ENCODE measurements around the gene SCARB1. TPM values are rescaled to one million over a fixed set of nuclear protein-coding genes. Genes with fewer than 3 reads are reported as not detected.
A peak's percentile ranks its signal among the peaks of the same experiment; 100 is the strongest.

SCARB1 gene
- total RNA-seq, 1 donor from 2014 or later = 44.5 TPM

DNA sequence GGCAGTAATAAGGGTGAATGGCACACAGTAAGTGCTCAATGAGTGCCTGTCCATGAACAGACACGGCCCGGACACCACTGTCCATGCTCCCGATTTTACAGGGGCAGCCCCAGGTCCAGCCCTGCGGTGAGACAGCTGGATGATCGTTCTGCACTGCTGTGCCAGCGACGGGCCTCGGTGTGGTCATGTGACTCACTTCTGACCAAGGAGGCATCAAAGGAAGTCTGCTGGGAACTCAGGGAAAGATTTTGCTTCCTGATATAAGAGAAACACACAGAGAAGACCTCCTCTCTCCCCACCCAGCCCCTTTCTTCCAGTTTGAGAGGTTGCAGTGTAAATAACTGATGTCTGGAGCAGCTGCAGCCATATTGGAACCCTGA, 126.6 kb downstream of the SCARB1 start:
- peak overlapping the region; percentile 20 for H3K4me2 ChIP-seq (ENCODE audit: low read length)
- DNase-seq (ENCODE audit: low read depth) (peak; percentile 72), FAIRE-seq (no peak)
- no peaks in the 10 kb centered on the region for H3K27me3 ChIP-seq (ENCODE audit: insufficient read depth, low read length)
- peaks cover 26% of the 10 kb centered on the region for H3K4me1 Mint-ChIP-seq (ENCODE audit: low read depth, unreplicated experiment)
- no peaks in the 10 kb centered on the region for H3K27me3 Mint-ChIP-seq (ENCODE audit: low read depth, unreplicated experiment)
- H4K20me1 ChIP-seq (ENCODE audit: insufficient read depth, low read length) = no peaks in the 10 kb centered on the region
- H3K27ac Mint-ChIP-seq (ENCODE audit: unreplicated experiment) = peak overlapping the region; percentile 1
- no peak overlapping the region for H3K4me3 ChIP-seq (ENCODE audit: insufficient read depth, low read depth, low read length)
- peak overlapping the region; percentile 26 for H3K27ac ChIP-seq (ENCODE audit: low read depth, low read length)
- TF ChIP-seq, protein P1, sequence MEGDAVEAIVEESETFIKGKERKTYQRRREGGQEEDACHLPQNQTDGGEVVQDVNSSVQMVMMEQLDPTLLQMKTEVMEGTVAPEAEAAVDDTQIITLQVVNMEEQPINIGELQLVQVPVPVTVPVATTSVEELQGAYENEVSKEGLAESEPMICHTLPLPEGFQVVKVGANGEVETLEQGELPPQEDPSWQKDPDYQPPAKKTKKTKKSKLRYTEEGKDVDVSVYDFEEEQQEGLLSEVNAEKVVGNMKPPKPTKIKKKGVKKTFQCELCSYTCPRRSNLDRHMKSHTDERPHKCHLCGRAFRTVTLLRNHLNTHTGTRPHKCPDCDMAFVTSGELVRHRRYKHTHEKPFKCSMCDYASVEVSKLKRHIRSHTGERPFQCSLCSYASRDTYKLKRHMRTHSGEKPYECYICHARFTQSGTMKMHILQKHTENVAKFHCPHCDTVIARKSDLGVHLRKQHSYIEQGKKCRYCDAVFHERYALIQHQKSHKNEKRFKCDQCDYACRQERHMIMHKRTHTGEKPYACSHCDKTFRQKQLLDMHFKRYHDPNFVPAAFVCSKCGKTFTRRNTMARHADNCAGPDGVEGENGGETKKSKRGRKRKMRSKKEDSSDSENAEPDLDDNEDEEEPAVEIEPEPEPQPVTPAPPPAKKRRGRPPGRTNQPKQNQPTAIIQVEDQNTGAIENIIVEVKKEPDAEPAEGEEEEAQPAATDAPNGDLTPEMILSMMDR (IDR thresholded peaks at IDR 0.05; ENCODE audit: insufficient read depth, low read depth, low read length) = no peak
- TF ChIP-seq EZH2 (IDR thresholded peaks at IDR 0.05; ENCODE audit: insufficient read depth, low read length) = no peak
- H3K79me2 ChIP-seq (ENCODE audit: insufficient read depth, low read length) = no peaks in the 10 kb centered on the region
- H3K4me1 ChIP-seq (ENCODE audit: insufficient read depth, low read length) = peaks cover 53% of the 10 kb centered on the region
- peak overlapping the region; percentile 7 for H3K9ac ChIP-seq (ENCODE audit: low read length)
- H2AFZ ChIP-seq (ENCODE audit: low read depth, low read length) = peak overlapping the region; percentile 55
- peaks cover 3% of the 10 kb centered on the region for H3K36me3 Mint-ChIP-seq (ENCODE audit: low read depth, unreplicated experiment)
- H3K9me3 Mint-ChIP-seq (ENCODE audit: unreplicated experiment) = peaks cover 11% of the 10 kb centered on the region
- no peak overlapping the region for H3K4me3 Mint-ChIP-seq (ENCODE audit: unreplicated experiment)
- no peaks in the 10 kb centered on the region for H3K36me3 ChIP-seq (ENCODE audit: insufficient read depth, low read length)
- peaks cover 6% of the 10 kb centered on the region for H3K9me3 ChIP-seq (ENCODE audit: insufficient read depth, low read depth, low read length)

DNA sequence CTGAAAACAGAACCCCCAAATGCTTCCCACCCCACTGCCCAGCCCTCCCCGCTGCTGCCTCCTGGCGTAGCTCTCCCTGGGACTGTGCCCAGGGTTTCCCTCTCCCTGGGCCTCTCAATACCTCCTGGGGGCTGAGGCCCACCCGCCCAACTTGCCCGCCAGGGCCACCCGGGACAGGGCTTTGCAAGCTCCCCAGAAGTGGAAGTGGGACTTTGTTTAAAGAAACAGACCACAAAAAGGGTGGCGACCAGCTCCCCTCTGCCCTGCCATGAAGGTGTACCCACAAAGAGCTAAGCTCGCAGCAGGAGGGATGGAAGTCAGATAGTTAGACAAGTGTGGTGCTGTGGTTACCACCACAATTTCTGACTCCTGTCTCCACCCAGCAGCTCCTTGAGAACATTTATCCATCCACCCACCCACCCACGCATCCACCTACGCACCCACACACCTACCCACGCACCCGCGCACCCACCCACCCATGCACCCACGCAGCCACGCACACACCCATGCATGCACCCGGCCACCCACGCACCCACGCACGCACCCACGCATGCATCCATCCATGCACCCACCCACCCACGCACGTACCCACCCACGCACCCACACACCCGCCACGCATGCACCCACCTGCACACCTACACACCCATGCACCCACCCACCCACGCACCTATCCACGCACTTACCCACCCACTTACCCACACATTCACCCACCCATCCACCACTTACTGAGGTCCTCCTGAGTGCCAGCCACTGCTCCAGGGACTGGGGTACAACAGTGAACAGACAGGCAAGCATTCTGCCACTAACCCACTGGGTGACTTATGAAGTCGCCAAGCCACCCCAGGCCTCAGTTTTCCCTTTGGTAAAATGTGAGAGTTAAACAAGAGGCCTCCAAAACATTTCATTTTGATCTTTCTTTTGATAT, 127.3 kb downstream of the SCARB1 start:
- Histone ChIP-seq H3K4me3 (ENCODE audit: insufficient read depth, low read depth, low read length) (no peak overlapping the region), H3K4me1 (ENCODE audit: insufficient read depth, low read length) (peaks cover 55% of the 10 kb centered on the region), H3K27me3 (ENCODE audit: insufficient read depth, low read length) (no peaks in the 10 kb centered on the region), H3K36me3 (ENCODE audit: insufficient read depth, low read length) (no peaks in the 10 kb centered on the region), H3K9me3 (ENCODE audit: insufficient read depth, low read depth, low read length) (peaks cover 6% of the 10 kb centered on the region), H3K9ac (ENCODE audit: low read length) (peak overlapping the region; percentile 7), H3K4me2 (ENCODE audit: low read length) (peak overlapping the region; percentile 20), H3K27ac (ENCODE audit: low read depth, low read length) (no peak overlapping the region), H3K79me2 (ENCODE audit: insufficient read depth, low read length) (no peaks in the 10 kb centered on the region), H2AFZ (ENCODE audit: low read depth, low read length) (no peak overlapping the region), H4K20me1 (ENCODE audit: insufficient read depth, low read length) (no peaks in the 10 kb centered on the region)
- DNase-seq (ENCODE audit: low read depth) (no peak), FAIRE-seq (no peak)
- no peak overlapping the region for H3K27ac Mint-ChIP-seq (ENCODE audit: unreplicated experiment)
- no peaks in the 10 kb centered on the region for H3K27me3 Mint-ChIP-seq (ENCODE audit: low read depth, unreplicated experiment)
- peaks cover 27% of the 10 kb centered on the region for H3K4me1 Mint-ChIP-seq (ENCODE audit: low read depth, unreplicated experiment)
- peaks cover 3% of the 10 kb centered on the region for H3K36me3 Mint-ChIP-seq (ENCODE audit: low read depth, unreplicated experiment)
- peaks cover 12% of the 10 kb centered on the region for H3K9me3 Mint-ChIP-seq (ENCODE audit: unreplicated experiment)
- TF ChIP-seq, protein P1 (IDR thresholded peaks at IDR 0.05; ENCODE audit: insufficient read depth, low read depth, low read length) = no peak
- TF ChIP-seq EZH2 (IDR thresholded peaks at IDR 0.05; ENCODE audit: insufficient read depth, low read length) = no peak
- H3K4me3 Mint-ChIP-seq (ENCODE audit: unreplicated experiment) = no peak overlapping the region

Measured in astrocyte (in vitro differentiated cells and primary cell).